IMR-90 (cell line): ENCODE results near the gene ZNF362. TPM values are rescaled to one million over a fixed set of nuclear protein-coding genes. Genes with fewer than 3 reads are reported as not detected.

Experiments used
- ATAC-seq: fragments of 200-7000 bp; cut with Tn5 transposase; 2 replicates; pipeline ENCODE4 v1.9.1; 2020; ENCODE audit warnings: low read depth, mild to moderate bottlenecking, moderate library complexity
- BruUV-seq: library from RNA; stranded (reverse); fragments of 400-500 nt; replicated peaks from 2 replicates; lab custom pipeline; 2021; lab: Mats Ljungman, UMichigan
- CTCF ChIA-PET: fragments of 300-600 bp; formaldehyde crosslinking; extraction: SDS; loops from one replicate; lab custom pipeline; 2021; ENCODE audit warnings: antibody characterized with exemption; lab: Yijun Ruan, JAX
- POLR2A ChIA-PET: fragments of 300-600 bp; sonication (Branson Sonifier 250); formaldehyde crosslinking; loops from one replicate; lab custom pipeline; 2022; ENCODE audit warnings: antibody characterized with exemption; ENCODE audit not compliant: unreplicated experiment; lab: Charles Lee
- DNase-seq: peaks from one replicate; pipeline ENCODE4 v3.0.0; 2013
- H2AFZ ChIP-seq: replicated peaks from 2 replicates; pipeline ENCODE3; 2013; ENCODE audit warnings: low read length, mild to moderate bottlenecking; ENCODE audit not compliant: poor library complexity
- H2AK5ac ChIP-seq: 2 replicates; pipeline ENCODE4 v1.6.1; 2013; ENCODE audit warnings: low read depth, low read length, inconsistent platforms
- H2AK9ac ChIP-seq: replicated peaks from 2 replicates; pipeline ENCODE3; 2013; ENCODE audit warnings: mild to moderate bottlenecking, low read depth, low read length, moderate library complexity; ENCODE audit not compliant: poor library complexity
- H2BK120ac ChIP-seq: 2 replicates; pipeline ENCODE4 v1.6.1; 2013; ENCODE audit warnings: low read depth, low read length, inconsistent platforms
- H2BK15ac ChIP-seq: 3 replicates; pipeline ENCODE4 v1.6.1; 2013; ENCODE audit warnings: low read depth, low read length, inconsistent platforms
- H2BK20ac ChIP-seq: 2 replicates; pipeline ENCODE4 v1.6.1; 2013; ENCODE audit warnings: low read depth, mild to moderate bottlenecking, inconsistent platforms, low read length, moderate library complexity
- H2BK5ac ChIP-seq: 2 replicates; pipeline ENCODE4 v1.6.1; 2013; ENCODE audit warnings: mild to moderate bottlenecking, low read depth, low read length, inconsistent platforms; ENCODE audit not compliant: poor library complexity, severe bottlenecking
- H3K14ac ChIP-seq: replicated peaks from 2 replicates; pipeline ENCODE4 v1.6.1; 2013; ENCODE audit warnings: low read depth, low read length, inconsistent platforms
- H3K18ac ChIP-seq: 2 replicates; pipeline ENCODE4 v1.6.1; 2013; ENCODE audit warnings: low read depth, low read length, control low read depth
- H3K23ac ChIP-seq: 2 replicates; pipeline ENCODE4 v1.6.1; 2013; ENCODE audit warnings: low read depth, low read length, inconsistent platforms
- H3K27ac ChIP-seq: 2 replicates; pipeline ENCODE4 v1.5.1; 2013; ENCODE audit warnings: mild to moderate bottlenecking, control low read depth, low read length; ENCODE audit not compliant: insufficient read depth
- H3K27me3 ChIP-seq: 2 replicates; pipeline ENCODE4 v1.6.1; 2013; ENCODE audit warnings: low read length; ENCODE audit not compliant: control insufficient read depth, insufficient read depth
- H3K36me3 ChIP-seq: 2 replicates; pipeline ENCODE4 v1.6.1; 2013; ENCODE audit warnings: low read length, mixed read lengths; ENCODE audit not compliant: control insufficient read depth, insufficient read depth
- H3K4ac ChIP-seq: 2 replicates; pipeline ENCODE4 v1.6.1; 2013; ENCODE audit warnings: low read depth, low read length, inconsistent platforms
- H3K4me1 ChIP-seq: 2 replicates; pipeline ENCODE4 v1.6.1; 2013; ENCODE audit warnings: low read length, mixed read lengths; ENCODE audit not compliant: control insufficient read depth, insufficient read depth
- H3K4me2 ChIP-seq: 2 replicates; pipeline ENCODE4 v1.6.1; 2013; ENCODE audit warnings: low read depth, mild to moderate bottlenecking, control low read depth, low read length, moderate library complexity
- H3K4me3 ChIP-seq: 2 replicates; pipeline ENCODE4 v1.5.1; 2013; ENCODE audit warnings: low read depth, mild to moderate bottlenecking, control low read depth, low read length, moderate library complexity; ENCODE audit not compliant: insufficient read depth
- H3K56ac ChIP-seq: 2 replicates; pipeline ENCODE4 v1.6.1; 2013; ENCODE audit warnings: low read length, inconsistent platforms; ENCODE audit not compliant: insufficient read depth; ENCODE audit errors: extremely low read depth
- H3K79me1 ChIP-seq, 2 experiments: 2 replicates each; pipeline ENCODE4 v1.6.1; 2013; ENCODE audit warnings: low read length in 2 of 2, inconsistent platforms in 1 of 2, low read depth in 1 of 2
- H3K9ac ChIP-seq: 2 replicates; pipeline ENCODE4 v1.6.1; 2013; ENCODE audit warnings: low read depth, low read length, control low read depth
- H3K9me1 ChIP-seq: 2 replicates; pipeline ENCODE4 v1.6.1; 2013; ENCODE audit warnings: low read length, inconsistent platforms; ENCODE audit not compliant: insufficient read depth
- H3K9me3 ChIP-seq: 2 replicates; pipeline ENCODE4 v1.6.1; 2013; ENCODE audit warnings: low read length; ENCODE audit not compliant: control insufficient read depth, insufficient read depth
- H4K20me1 ChIP-seq: 2 replicates; pipeline ENCODE4 v1.6.1; 2013; ENCODE audit warnings: low read length, inconsistent platforms; ENCODE audit not compliant: insufficient read depth
- H4K5ac ChIP-seq: 2 replicates; pipeline ENCODE4 v1.6.1; 2013; ENCODE audit warnings: mild to moderate bottlenecking, low read depth, low read length, control low read depth
- H4K8ac ChIP-seq, 2 experiments: 2 replicates each; pipeline ENCODE4 v1.6.1; 2013; ENCODE audit warnings: low read depth in 2 of 2, low read length in 2 of 2, control low read depth in 1 of 2, inconsistent platforms in 1 of 2
- H4K91ac ChIP-seq: 2 replicates; pipeline ENCODE4 v1.6.1; 2013; ENCODE audit warnings: low read depth, low read length, inconsistent platforms; ENCODE audit not compliant: insufficient read depth
- BHLHE40 ChIP-seq: fragments of 150-350 bp; IDR thresholded peaks from 2 replicates; pipeline ENCODE4 v1.6.1; 2016; ENCODE audit warnings: mild to moderate bottlenecking, low read depth, low read length
- CHD1 ChIP-seq: IDR thresholded peaks from 2 replicates; pipeline ENCODE4 v1.6.1; 2012; ENCODE audit warnings: low read depth, low read length, improper control_type of control experiment
- ELK1 ChIP-seq: fragments of 150-350 bp; IDR thresholded peaks from 2 replicates; pipeline ENCODE4 v1.6.1; 2016; ENCODE audit warnings: low read depth, mild to moderate bottlenecking, low read length, moderate library complexity, borderline replicate concordance
- POLR2A ChIP-seq: IDR thresholded peaks from 2 replicates; pipeline ENCODE4 v1.6.1; 2012; ENCODE audit warnings: mild to moderate bottlenecking, low read depth, low read length
- RCOR1 ChIP-seq: IDR thresholded peaks from 2 replicates; pipeline ENCODE4 v1.6.1; 2012; ENCODE audit warnings: mild to moderate bottlenecking, low read length, improper control_type of control experiment; ENCODE audit not compliant: insufficient replicate concordance
- RFX5 ChIP-seq: IDR thresholded peaks from 2 replicates; pipeline ENCODE4 v1.8.0; 2012; ENCODE audit warnings: low read depth, mild to moderate bottlenecking, low read length, moderate library complexity
- WGBS, 2 experiments: methylation state at CpG; one replicate each; pipeline versions ENCODE4 v1.1.5 to v1.1.7; 2013; ENCODE audit warnings: missing lambda C conversion rate in 2 of 2; ENCODE audit not compliant: insufficient read length in 1 of 2; ENCODE audit errors: extremely low coverage in 2 of 2; 5-methylcytosine and 5-hydroxymethylcytosine counted together
- dilution Hi-C: fragments of 300-500 bp; cut with HindIII; formaldehyde crosslinking; loops from one replicate; pipeline ENCODE4 v1.14.3; 2018; ENCODE audit warnings: low sequenced_read_pairs; ENCODE audit not compliant: unreplicated experiment
- in situ Hi-C: fragments of 300-500 bp; cut with MboI; formaldehyde crosslinking; loops from 3 replicates; pipeline ENCODE4 v1.14.3; 2019; ENCODE audit warnings: low sequenced_read_pairs, inconsistent platforms, mixed read lengths
- intact Hi-C: fragments of 100-400 bp; cut with micrococcal nuclease; formaldehyde crosslinking; loops from 2 replicates; pipeline ENCODE4 v1.10.0; 2022
- polyA plus RNA-seq, 3 experiments: library from polyadenylated mRNA; depleted of rRNA; stranded (reverse); fragments of >200 nt; gene quantifications; 2 replicates each; pipeline ENCODE4 v1.2.3, GENCODE V29; 2012; ENCODE audit warnings: low replicate concordance in 1 of 3
- total RNA-seq: library from RNA; depleted of rRNA; stranded (reverse); fragments of >200 nt; gene quantifications from 2 replicates; pipeline ENCODE4 v1.2.3, GENCODE V29; 2012
- TF ChIP-seq, protein P1 (sequence below): fragments of 150-350 bp; IDR thresholded peaks from 2 replicates; pipeline ENCODE4 v1.6.1; 2017; ENCODE audit warnings: mild to moderate bottlenecking, antibody characterized with exemption, low read length, low read depth

ZNF362 gene
- total and polyA plus RNA-seq, 2 of the 4 experiments (the other 2 are of a cell fraction) = 5.7 to 12.9 TPM

DNA sequence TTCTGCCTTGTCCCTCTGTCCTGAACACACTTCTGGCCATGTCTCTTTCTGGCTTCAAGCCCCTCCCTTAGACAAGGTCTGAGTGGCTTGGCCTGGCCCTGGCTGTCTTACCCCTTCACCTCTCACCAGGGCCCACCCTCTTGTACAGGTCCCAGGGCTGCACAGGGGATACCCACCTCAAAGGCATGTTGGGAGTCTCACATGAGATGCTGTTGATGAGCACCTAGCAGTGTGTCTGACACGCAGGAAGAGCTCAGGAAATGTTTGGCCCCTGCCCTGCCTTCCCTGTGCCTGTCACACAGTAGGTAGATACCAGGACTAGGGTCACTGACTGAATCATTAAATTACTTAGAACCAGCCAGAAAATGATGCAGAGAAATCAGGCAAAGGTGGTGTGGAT, 16.6 kb downstream of the ZNF362 start:
- peaks cover 18% of the 10 kb centered on the region for H3K9me1 ChIP-seq
- no peak overlapping the region for H2BK20ac ChIP-seq
- H3K9me3 ChIP-seq = no peaks in the 10 kb centered on the region
- no peak overlapping the region for H2AFZ ChIP-seq
- WGBS, 2 experiments = no CpG with 5 or more reads among the region's 1 CpG
- H3K36me3 ChIP-seq = peaks cover 27% of the 10 kb centered on the region
- ATAC-seq = no peak
- dilution Hi-C loops = no loop called here
- ChIA-PET POLR2A (no interaction called here), CTCF (no interaction called here)
- no peak overlapping the region for H3K27ac ChIP-seq
- no peak overlapping the region for H3K56ac ChIP-seq
- H2AK5ac ChIP-seq = no peak overlapping the region
- no peak overlapping the region for H2BK15ac ChIP-seq
- no peak overlapping the region for H2AK9ac ChIP-seq
- no peaks in the 10 kb centered on the region; the same call in 1 of the 2 replicates for H3K4me1 ChIP-seq
- BruUV-seq = no TSS peak
- no peak overlapping the region for H2BK5ac ChIP-seq
- no peak overlapping the region for H3K4me2 ChIP-seq
- no peak for DNase-seq
- no peak overlapping the region for H4K8ac ChIP-seq
- H3K4me3 ChIP-seq = no peak overlapping the region
- no peak overlapping the region for H4K91ac ChIP-seq
- H3K27me3 ChIP-seq = no peaks in the 10 kb centered on the region
- no peak overlapping the region for H2BK120ac ChIP-seq
- in situ Hi-C loops = no loop called here
- H4K5ac ChIP-seq = no peak overlapping the region
- TF ChIP-seq CHD1 = no peak
- no peak for TF ChIP-seq RCOR1
- TF ChIP-seq, protein P1, sequence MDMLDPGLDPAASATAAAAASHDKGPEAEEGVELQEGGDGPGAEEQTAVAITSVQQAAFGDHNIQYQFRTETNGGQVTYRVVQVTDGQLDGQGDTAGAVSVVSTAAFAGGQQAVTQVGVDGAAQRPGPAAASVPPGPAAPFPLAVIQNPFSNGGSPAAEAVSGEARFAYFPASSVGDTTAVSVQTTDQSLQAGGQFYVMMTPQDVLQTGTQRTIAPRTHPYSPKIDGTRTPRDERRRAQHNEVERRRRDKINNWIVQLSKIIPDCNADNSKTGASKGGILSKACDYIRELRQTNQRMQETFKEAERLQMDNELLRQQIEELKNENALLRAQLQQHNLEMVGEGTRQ = no peak
- no peak for TF ChIP-seq RFX5
- no peak for TF ChIP-seq ELK1
- TF ChIP-seq POLR2A = no peak
- TF ChIP-seq BHLHE40 = no peak
- peaks cover 34 to 74% of the 10 kb centered on the region in 2 experiments for H3K79me1 ChIP-seq
- peaks cover 30% of the 10 kb centered on the region; the same call in 1 of the 2 replicates for H4K20me1 ChIP-seq
- H3K9ac ChIP-seq = no peak overlapping the region
- intact Hi-C loops = no loop called here
- H3K4ac ChIP-seq = no peak overlapping the region
- H3K18ac ChIP-seq = no peak overlapping the region
- H3K23ac ChIP-seq = no peak overlapping the region
- no peak overlapping the region for H3K14ac ChIP-seq
